Head of caudate nucleus (tissue), 42 donors: ENCODE data around the gene PLPPR1.

Experiments
- DNase-seq, 42 donors: peaks; one replicate each; pipeline versions ENCODE4 v3.0.0 to v3.0.0-alpha.2; 2020 to 2021; ENCODE audit warnings: mixed read lengths in 7 of 42
- intact Hi-C: fragments of 100-400 bp; cut with DNase I; formaldehyde crosslinking; loops from one replicate; pipeline ENCODE4 v1.15.0; 2022

Gene PLPPR1

DNA sequence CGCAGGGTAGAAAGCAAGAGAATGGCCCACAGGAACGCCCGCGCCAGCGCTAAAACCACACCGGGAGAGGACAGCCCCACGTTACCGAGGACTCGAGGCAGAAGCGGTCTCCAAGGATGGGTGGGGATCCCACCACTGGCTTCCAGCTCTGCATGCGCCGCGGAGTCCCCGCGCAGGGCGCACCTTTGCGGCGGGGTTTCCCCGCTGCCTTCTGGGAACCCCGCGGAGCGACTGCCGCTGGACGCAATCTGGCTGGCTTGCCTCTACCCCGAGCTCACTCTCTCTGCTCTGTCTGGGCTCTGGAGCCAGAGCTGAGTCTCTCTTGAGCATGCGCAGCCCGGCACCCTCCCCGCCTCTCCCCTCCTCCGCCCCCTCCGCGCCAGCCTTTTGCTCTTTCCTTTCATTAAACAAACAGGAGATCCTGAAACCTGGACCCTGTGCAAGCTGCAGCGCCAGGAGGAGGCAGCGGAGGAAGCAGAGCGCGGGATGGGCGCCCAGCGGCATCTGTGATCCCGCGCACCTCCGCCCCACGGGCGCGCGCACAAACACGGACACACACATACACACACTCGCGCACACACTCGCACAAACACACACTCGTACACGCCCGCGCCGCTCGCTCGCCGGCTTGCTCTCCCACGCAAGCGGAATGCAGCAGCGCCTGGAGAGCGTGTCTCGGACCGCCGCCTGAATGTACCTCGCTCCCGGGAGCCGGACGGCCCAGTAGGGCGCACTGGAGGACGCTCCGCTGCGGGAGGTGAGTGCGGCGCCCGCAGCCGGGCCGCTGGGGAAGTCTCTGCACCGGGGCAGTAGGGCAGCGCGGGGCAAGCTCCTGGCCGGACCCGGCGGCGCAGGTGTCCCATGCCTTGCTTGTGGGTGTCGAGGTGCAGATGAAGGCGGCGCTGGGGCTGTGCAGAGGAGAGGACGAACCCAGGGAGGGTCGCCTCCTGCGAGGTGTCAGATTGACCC lies at the start of gene PLPPR1:
Gene PLPPR1, plus strand, starts transcription at position 382 of the 969 bp plus-strand sequence.
- DNase-seq = peak; percentile 74 to 96 (median 89)
- intact Hi-C loops = loop anchor here (5.0 to 10.0 kb wide), 3 partner anchors 89 to 314 kb away; no protein-coding TSS in a partner anchor

DNA sequence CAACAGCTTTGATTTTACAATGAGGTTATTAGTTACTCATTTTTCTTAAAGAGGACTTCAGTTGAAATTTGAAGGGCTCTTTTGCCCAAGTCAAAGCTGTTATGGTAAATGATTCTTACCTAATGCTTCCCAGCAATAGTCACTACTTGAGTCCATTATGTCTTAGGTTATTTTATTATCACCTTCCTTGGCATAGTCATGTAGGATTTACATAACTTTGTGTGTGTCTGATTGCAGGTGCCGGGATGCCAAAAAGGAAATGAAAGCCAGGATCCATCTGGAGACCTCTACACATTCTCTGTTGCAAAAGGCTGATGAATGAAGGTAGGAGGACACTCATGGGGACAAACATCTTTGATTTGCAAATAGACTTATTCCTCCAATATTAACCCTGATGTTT lies 38.8 kb upstream of the PLPPR1 start:
- DNase-seq = no peak
- intact Hi-C loops = no loop called here

DNA sequence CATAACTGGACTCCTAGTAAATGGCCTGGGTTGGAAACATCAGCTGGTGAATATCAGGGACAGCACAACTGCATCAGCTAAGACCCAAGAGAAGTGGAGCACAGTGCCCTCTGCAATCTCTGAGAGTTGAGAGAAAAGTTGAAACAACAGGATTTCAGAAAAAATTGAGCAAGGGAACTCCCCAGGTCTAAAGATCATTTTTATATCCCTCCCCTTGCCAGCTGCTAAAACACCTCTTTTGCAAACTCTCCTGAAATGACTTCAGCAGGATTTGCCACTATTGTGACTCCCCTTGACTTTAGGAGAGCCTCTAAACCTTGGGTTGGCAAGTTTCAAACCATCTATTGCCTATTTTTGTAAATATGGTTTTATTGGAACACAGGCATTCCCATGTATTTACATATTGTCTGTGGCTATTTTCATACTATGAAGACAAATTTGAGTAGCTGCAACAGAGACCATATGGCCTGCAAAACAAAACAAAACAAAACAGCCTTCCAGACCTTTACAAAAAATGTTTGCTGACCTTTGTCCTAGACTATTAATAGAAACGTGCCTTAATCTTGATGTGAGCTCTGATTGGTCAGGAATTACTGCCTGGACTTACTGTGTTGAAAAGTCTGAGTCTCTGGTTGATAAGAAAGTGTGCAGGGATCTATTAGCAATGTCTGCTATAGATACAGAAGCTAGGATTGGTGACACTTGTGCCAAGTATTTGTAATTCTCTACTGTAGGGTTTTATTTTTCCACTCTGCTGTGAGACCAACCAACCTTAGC lies 37.7 kb upstream of the PLPPR1 start:
- no peak for DNase-seq
- intact Hi-C loops = no loop called here

DNA sequence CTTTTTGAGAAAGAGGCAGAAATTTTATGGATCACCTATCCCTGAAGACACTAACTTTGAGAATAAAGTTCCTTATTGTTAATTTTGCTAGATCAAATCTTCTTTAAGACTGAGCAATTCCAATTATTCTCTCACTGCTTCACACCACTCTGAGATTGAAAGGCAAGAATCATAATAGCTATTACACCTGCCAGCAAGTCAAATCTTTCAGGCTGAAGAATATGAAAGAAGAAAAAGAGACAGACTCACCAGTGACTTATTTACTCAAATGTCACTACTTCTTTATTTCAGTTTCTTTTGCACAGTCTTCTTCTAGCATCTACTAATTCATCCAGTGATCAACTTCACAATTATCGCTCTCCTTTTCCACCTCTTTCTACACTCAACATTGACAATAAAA lies 35.9 kb upstream of the PLPPR1 start:
- intact Hi-C loops = no loop called here
- DNase-seq = no peak

DNA sequence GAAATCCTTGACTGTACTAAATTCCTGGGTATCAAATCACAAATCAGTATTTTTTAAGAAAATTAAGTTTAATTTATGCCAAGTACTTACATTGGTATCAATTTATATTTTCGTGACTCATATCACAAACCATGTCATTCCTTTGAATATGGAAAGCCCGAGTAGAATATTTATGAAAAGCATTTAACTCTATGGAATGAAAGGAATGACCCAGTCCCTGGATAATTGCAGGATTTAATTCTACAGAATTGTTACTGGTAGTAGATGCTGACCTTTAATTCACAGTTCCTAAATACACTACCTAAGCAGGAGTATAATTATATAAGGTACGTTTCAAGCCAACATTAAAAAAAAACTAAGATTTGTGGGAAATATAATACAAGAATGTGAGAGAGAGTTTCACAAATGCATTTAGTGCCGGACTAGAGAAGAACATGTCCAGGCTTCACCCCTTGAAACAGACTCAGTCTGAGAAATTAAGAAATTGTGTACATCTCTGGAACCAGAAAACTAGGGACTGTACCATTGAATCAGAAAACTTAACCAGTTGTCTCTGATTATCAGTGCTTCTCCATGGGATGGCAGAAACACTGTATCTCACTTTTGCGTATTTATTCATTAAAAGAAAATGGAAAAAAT lies 28.5 kb upstream of the PLPPR1 start:
- intact Hi-C loops = no loop called here
- no peak for DNase-seq

DNA sequence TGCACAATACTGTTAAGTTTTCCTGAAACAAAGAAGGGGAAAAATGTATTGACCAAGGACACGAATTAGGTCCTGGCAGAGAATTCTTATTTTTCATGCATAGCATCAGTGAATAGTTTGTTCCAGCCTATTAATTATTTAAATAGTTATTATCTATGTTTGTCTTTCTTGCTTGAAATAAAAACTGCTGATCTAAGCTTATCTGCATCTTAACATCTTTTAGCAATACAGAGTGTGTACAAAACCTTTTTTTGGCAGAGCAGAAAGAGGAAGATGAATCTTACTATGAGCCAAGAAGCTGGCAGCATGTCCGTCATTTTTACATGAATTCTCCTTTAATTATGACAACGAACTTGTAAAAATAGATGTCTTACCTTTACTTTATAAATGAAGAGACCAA lies 23.3 kb upstream of the PLPPR1 start:
- no peak for DNase-seq
- intact Hi-C loops = no loop called here

DNA sequence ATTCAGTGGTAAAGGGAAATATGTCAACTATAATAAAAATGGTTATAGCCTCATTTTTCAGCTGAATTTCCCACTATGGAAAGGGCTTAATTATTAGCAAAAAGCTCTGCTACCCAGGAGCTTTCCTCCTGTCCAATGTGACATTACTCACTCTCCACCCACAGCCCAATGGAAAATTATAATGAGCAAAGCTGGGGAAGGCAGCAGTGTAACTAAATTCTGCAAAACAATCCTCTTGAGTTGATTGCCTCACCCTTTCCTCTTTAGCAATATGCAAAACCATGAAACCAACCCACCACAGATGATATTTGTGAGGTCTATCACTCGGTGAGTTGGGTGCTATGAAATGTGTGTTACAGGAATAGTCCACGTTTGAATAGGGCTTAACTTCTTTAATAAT lies 14.0 kb upstream of the PLPPR1 start:
- no peak for DNase-seq
- intact Hi-C loops = no loop called here

DNA sequence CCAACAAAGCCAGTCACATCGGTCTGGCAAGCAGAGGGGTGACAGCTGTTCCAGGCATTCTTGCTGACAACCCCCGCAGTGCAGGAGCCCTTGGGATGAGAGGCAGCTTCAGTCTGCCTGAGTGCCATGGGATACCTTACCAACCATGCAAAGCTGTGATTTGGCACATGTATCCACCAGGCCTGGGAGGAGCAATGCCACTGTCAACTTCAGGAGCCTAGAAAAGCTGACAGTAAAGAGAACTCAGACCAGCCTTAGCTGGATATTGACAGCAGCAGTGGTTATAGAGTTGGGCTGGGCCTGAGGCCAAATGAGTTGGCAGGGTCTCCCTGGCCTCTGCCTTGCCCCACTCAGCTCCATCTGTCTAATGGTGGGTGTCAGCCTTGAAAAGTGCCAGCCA lies 10.1 kb upstream of the PLPPR1 start:
- peak in 9 of 42 donors; percentile 11 to 54 (median 31) for DNase-seq
- intact Hi-C loops = no loop called here

DNA sequence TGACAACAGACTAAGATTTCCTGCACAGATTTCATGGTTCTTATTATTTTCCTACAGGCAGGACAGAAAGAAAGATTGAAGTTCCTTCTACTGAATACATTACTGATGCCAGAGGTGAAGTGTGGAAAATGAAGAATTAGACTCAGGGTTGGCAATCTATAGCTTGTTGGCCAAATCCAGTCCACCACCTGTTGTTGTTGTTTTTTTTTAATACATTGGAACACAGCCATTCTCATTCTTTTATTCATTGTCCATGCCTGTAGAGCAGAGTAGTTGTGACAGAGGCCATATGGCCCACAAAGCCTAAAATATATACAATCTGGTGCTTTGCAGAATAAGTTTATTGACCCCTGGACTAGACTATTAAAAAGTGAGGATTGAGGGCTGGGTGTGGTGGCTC lies 5.8 kb upstream of the PLPPR1 start:
- DNase-seq = no peak
- intact Hi-C loops = loop anchor here (10.0 kb wide), 1 partner anchor 308 kb away; no protein-coding TSS in a partner anchor

DNA sequence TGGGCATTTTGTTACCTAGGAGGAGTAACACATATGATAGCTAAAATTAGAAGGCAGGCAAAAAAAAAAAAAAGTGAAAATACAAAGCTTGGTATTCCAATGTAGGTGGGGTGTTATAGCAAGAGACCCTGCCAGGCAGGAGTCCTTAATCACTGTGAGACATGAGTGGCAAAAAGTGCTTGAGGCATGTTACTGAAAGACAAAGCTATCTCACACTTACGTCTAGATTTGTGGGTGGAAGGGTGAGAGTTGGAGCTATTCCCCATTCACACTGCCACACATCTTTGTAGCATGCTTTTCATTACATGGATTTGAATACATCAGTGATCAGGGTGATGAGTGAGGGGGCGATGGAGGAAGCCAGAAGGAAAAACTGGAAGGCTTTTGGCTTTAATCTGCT lies 2.6 kb upstream of the PLPPR1 start:
- intact Hi-C loops = loop anchor here (5.0 to 10.0 kb wide), 3 partner anchors 91 to 311 kb away; no protein-coding TSS in a partner anchor
- peak in 4 of 42 donors; percentile 8 to 33 (median 20) for DNase-seq

DNA sequence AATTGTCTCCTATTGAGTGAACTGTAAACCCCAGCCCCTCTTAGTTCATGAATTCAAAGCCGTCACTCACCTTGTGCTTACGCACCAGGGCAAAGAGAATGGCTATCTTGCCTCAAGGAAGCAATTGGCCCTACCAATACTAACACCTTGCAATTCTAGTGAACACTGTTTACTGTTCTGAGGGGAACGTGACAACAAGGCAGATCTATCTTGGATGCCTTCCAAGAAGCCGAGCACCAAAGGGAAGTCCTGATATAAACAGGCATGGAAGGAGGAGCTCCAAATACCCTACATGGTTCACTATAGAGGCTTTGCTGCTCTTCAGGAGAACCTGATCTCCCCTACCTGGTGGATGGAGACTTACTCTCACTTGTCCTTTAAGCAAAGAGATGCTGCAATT lies 1.7 kb upstream of the PLPPR1 start:
- intact Hi-C loops = loop anchor here (5.0 to 10.0 kb wide), 3 partner anchors 90 to 312 kb away; no protein-coding TSS in a partner anchor
- DNase-seq = no peak

DNA sequence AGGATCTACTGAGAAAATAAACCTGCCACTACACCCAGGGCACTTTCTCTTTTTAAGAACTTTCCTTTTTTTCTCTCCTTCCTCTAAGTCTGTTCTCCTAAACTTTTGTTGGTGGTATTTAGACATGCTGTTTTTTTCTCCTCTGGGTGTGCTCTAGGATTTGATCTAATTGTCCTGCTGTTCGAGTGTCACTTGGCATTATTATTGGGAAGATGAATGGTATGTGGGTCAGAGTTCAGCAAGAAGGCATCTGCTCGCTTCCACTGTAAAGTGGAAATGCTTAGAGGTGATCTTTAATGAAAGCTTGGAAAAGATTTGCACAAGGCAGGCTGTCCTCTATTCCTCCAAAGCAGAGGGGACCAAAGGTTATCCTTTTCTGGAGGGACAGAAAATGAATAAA lies 1.3 kb upstream of the PLPPR1 start:
- intact Hi-C loops = loop anchor here (5.0 to 10.0 kb wide), 3 partner anchors 90 to 312 kb away; no protein-coding TSS in a partner anchor
- DNase-seq = no peak

DNA sequence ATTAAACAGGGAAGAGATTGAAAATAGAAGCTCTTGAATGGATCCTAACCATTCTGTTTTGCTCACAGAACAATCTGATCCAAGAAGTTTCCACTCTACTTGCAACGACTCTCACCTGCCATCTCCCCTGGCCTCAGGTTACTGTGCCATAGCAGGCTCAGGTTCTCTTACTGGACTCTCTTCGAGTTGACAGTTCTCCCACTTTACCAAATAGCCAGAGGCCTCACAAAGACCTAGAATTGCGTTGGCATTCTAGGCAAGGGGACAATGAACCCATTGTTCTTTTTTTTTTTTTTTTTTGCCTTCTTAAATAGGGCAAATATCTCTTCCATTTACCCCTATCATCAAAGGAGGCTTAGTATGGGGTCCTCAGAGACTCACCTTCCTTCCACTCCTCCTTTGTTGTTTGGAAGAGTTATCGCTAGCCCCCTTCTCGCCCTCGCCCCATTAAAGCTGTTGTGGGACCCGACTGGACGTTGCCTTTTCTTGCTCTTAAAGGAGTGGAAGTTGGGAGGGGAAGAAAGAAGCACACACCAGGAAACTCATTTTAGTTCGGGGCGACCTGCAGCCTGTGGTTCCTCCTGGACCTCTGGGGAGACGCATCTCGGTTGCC lies 688 bp upstream of the PLPPR1 start:
- DNase-seq = peak in 9 of 42 donors; percentile 11 to 47 (median 16)
- intact Hi-C loops = loop anchor here (5.0 to 10.0 kb wide), 3 partner anchors 89 to 313 kb away; no protein-coding TSS in a partner anchor

DNA sequence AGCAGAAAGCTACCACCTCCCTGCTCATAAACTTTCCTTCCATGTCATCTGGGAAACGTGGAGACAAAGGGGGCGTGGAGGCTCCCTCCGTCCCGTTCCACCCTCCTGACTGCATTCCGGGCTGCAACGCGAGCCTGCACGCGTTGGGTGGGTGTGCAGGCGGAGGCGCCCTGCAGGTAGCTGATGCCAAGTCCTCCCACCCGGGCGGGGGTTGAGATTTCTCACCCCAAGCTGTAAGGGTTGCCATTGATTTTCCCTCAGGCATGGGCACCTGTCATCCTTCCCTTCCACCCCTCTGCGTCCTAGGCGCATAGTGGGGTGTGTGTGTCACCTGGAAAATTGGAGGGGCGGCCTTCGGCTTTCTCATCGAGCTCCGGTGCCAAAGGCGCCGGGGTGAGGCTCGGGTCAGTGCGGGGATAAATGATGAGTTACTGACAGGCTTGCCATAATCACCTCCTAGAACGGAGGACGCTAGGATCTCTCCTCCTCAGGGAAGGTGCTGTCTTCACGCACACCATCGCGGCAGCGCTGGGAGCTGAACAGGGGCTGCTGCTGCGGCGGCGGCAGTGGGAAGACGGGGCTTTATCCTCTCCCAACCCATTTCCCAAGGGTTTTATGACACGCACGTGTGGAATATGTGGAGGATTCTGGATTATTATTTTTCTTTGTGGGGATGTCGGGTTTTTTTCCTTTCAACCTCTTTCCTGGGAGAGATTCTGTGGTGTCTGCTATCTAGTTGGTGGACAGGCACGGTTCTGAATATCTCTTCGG lies 973 bp downstream of the PLPPR1 start:
- intact Hi-C loops = loop anchor here (5.0 to 10.0 kb wide), 3 partner anchors 88 to 315 kb away; no protein-coding TSS in a partner anchor
- DNase-seq = peak; percentile 19 to 83 (median 62)

DNA sequence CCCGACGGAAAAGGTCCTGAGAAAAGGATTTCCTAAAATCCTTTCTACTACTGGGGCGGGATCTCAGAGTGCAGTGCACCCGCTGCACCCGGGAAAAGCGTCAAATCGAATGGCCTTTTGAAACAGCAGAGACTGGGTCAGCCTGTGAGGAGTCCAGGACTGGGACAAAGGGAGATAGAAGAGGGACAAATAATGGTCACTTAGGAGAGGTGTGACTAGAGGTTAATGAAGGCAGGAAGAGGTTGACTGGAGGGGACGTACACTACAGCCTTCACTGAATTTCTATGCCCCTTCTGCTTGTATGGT lies 1.5 kb downstream of the PLPPR1 start:
- intact Hi-C loops = no loop called here
- DNase-seq = peak in 15 of 42 donors; percentile 6 to 51 (median 26)

DNA sequence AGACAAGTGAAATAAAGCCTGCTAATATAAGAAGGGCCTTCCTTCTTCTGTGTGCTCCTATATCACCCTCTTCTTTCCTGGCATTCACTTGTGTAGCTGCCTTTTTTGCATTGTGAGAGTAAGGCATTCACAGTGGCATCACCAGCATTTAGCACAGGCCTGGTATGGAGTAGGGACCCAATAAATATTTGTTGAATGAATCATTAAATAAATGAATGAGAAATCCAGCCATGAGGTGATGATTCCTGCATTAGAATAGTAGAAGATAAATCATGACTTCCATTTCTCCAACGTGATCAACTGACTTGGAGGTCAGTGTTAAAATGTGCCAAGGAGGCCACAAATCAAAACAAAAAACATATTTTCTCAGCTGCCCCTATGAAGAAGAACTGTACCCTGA lies 3.9 kb downstream of the PLPPR1 start:
- intact Hi-C loops = no loop called here

DNA sequence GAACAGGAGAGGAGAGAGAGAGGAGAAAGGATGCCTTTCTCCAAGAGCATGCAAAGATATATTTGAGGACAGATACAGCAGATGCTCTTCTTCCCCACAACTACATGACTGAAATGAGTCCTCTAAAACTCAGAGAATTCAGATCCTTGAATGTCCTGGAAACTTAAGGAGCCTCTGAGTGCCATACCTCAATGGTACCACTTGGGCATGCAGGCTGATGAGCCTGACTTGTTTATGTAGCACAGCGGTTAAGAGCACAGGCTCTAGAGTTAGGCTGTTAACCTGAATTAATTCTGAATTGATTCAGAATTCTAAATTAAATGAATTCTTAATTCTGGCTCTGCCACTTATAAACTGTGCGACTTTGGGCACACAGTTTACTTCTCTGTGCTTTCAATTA lies 5.7 kb downstream of the PLPPR1 start:
- no peak for DNase-seq
- intact Hi-C loops = no loop called here

More for the DNA sequence above, 3.9 kb downstream of the PLPPR1 start:
- DNase-seq = no peak

DNA sequence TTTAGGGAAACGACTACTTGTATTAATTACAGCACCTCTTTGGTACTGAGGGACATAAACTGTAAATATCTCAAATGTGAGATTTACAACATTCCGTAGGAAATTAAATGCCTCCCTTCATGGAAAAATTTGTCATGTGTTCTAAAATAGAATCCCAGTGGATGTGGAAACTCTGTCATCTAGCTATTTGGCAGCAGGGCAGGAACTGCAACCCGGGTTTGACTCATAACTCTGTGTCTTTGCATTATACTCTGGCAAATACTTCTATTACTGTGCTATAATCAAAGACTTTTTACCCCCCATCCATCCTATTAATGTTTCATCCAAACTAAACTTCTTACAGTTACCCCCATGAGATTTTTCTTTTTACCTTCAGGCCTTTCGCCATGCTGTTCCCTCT lies 6.6 kb downstream of the PLPPR1 start:
- peak in 11 of 42 donors; percentile 12 to 62 (median 33) for DNase-seq
- intact Hi-C loops = no loop called here
